Measurements from ENCODE around the gene CFAP69.

DNA sequence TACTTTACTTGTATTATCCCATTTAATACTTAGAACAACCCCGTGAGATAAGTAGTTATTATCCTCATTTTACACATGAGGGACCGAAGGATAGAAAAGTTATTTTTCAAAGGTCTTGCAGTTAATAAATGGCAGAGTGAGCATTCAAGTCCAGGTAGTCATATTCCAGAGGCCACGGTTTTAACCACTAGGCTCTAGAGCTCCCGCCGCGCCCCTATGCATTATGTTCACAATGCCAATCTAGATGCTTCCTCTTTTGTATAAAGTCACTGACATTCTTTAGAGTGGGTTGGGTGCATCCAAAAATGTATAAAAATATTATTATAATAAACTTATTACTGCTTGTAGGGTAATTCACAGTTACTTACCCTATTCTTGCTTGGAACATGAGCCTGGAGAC lies 11.4 kb upstream of the CFAP69 start:
- TF ChIP-seq CTCF (IDR thresholded peaks at IDR 0.05; ENCODE audit: poor library complexity, severe bottlenecking) (no peak), EZH2 (IDR thresholded peaks at IDR 0.05; ENCODE audit: borderline replicate concordance, insufficient read depth, low read length, poor library complexity, severe bottlenecking) (no peak), REST (IDR thresholded peaks at IDR 0.05; ENCODE audit: borderline replicate concordance) (no peak), POLR2AphosphoS5 (IDR thresholded peaks at IDR 0.05) (no peak), SMC3 (conservative IDR thresholded peaks at IDR 0.05; ENCODE audit: poor library complexity) (no peak), EP300 (conservative IDR thresholded peaks at IDR 0.05; ENCODE audit: poor library complexity, severe bottlenecking) (no peak), TAF1 (IDR thresholded peaks at IDR 0.05; ENCODE audit: low read depth) (no peak), MXI1 (conservative IDR thresholded peaks at IDR 0.05; ENCODE audit: poor library complexity, severe bottlenecking) (no peak), RAD21 (conservative IDR thresholded peaks at IDR 0.05) (no peak)
